ENCODE results near the gene ZNF775.

The ZNF775 gene

GRCh38 chr7:150368884-150369747 lies 10.0 kb upstream of the ZNF775 start:
- DNase-seq (ENCODE audit: low read depth): peak; percentile 22

DNA sequence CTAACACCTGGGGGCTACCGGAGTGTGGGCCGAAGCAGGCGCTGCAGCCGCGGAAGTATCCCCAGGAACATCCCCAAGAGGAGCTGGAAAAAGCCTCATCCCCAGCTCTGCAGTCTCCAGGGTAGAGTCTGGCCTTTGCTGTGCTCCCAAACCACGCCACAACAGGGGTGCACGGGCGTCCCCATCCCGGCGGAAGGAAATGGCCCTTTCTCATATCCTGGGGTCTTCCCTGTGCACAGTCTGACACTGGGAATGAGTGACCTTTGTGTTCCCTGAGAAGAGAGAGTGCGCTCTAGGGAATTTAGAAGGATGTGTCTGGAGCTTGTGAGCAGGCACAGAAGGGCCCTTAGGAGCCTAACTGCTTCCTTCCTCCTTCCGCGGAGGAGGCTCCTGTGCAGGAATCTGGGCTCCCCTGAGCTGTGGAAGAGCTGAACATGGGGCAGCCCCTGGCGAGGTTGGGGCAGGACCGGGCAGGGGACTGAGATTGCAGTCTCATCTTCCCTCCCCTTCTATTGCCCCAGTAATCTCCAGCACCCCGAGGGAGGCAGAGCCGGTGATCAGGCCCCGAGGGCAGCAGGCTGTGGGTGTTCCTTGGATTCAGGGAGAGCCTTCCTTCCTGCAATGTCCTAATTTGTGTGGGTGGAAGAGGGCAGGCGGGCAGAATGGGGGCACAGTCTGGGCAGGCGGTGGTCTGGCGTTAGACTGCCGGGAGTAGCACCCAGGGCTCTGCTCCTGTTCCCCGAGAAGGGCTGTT lies 9.2 kb upstream of the ZNF775 start:
- DNase-seq (ENCODE audit: low read depth): no peak

GRCh38 chr7:150370612-150371071 lies 8.5 kb upstream of the ZNF775 start:
- DNase-seq (ENCODE audit: low read depth): no peak

DNA sequence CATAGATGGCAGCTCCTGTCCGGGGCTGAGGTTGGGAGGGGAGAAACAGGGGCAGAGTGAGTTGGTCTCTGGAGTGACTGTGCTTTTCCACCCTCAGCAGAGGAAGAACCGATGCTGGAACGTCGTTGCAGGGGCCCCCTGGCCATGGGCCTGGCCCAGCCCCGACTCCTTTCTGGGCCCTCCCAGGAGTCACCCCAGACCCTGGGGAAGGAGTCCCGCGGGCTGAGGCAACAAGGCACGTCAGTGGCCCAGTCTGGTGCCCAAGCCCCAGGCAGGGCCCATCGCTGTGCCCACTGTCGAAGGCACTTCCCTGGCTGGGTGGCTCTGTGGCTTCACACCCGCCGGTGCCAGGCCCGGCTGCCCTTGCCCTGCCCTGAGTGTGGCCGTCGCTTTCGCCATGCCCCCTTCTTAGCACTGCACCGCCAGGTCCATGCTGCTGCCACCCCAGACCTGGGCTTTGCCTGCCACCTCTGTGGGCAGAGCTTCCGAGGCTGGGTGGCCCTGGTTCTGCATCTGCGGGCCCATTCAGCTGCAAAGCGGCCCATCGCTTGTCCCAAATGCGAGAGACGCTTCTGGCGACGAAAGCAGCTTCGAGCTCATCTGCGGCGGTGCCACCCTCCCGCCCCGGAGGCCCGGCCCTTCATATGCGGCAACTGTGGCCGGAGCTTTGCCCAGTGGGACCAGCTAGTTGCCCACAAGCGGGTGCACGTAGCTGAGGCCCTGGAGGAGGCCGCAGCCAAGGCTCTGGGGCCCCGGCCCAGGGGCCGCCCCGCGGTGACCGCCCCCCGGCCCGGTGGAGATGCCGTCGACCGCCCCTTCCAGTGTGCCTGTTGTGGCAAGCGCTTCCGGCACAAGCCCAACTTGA lies 7.8 kb upstream of the ZNF775 start:
- DNase-seq (ENCODE audit: low read depth): no peak

DNA sequence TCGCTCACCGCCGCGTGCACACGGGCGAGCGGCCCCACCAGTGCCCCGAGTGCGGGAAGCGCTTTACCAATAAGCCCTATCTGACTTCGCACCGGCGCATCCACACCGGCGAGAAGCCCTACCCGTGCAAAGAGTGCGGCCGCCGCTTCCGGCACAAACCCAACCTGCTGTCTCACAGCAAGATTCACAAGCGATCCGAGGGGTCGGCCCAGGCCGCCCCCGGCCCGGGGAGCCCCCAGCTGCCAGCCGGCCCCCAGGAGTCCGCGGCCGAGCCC lies 7.2 kb upstream of the ZNF775 start:
- no peak for DNase-seq (ENCODE audit: low read depth)

DNA sequence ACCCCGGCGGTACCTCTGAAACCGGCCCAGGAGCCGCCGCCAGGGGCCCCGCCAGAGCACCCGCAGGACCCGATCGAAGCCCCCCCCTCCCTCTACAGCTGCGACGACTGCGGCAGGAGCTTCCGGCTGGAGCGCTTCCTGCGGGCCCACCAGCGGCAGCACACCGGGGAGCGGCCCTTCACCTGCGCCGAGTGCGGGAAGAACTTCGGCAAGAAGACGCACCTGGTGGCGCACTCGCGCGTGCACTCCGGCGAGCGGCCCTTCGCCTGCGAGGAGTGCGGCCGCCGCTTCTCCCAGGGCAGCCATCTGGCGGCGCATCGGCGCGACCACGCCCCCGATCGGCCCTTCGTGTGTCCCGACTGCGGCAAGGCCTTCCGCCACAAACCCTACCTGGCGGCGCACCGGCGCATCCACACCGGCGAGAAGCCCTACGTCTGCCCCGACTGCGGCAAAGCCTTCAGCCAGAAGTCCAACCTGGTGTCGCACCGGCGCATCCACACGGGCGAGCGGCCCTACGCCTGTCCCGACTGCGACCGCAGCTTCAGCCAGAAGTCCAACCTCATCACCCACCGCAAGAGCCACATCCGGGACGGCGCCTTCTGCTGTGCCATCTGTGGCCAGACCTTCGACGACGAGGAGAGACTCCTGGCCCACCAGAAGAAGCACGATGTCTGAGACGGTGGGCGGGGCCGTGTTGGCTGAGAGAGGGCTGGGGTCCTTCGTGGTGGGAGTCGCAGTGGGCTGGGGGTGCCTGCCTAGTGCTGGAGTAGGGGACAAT lies 6.7 kb upstream of the ZNF775 start:
- DNase-seq (ENCODE audit: low read depth): no peak

- DNase-seq (ENCODE audit: low read depth): no peak
These were observed 5.9 kb upstream of the ZNF775 start for GRCh38 chr7:150373049-150373801.

DNA sequence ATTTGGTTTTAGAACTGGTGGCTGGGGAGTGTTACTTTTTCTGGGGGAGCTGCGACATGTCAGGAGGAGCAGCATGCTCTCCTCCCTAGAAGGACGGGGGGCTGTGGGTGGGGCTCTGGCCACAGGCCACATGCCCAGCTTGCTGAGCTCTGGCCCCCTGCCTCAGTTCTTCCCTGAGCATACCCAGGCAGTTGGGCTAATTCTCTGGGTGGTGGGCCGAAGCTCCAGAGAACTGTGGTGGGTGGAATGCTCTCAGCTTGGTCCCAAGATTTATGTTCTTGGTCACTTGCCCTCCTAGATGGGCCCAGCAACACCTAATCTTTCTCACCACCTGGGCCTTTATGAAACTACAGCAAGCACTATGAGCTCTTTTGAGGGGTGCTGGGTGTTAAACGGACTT lies 5.1 kb upstream of the ZNF775 start:
- DNase-seq (ENCODE audit: low read depth): no peak

DNA sequence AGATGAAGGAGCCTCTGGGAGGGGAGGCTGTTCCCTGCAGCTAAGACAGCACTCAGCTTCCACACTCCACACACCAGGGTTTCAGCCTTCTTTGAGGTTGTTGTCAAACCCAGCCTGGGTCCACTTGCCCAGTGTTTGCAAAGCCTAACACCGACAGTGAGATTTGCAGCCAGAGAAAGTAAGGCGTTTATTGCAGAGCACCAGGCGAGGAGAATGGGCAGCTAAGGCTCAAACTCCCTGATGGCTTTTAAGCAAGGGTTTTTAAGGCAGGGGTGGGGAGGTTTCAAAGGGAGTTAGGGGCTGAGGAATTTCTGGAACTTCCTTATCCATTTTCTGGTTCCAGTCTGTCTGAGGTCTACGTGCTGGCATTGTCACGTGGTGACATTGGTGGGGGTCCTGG lies 4.7 kb upstream of the ZNF775 start:
- no peak for DNase-seq (ENCODE audit: low read depth)

- DNase-seq (ENCODE audit: low read depth): no peak
These were observed 3.2 kb upstream of the ZNF775 start for GRCh38 chr7:150375662-150376521.

DNA sequence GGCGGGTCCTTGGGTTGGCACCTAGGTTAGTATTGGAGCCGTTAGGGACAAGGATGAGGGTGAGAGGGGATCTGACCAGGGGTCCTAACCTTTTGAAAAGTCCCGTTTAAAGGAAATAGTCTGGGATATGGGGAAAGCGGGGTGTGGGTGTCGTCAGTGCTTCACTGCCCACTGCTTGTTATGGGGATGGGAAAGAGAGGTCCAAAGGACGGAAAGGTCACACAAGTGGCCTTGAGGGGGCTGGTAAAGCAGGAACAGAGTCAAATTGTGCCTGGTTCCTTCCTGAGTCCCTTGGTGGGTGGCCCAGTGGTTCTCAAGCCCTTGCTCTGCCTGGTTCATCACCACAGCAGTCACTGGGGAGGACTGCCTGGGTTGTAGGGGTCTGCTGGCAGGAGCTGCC lies 2.6 kb upstream of the ZNF775 start:
- DNase-seq (ENCODE audit: low read depth): no peak

- no peak for DNase-seq (ENCODE audit: low read depth)
These were observed 1.9 kb upstream of the ZNF775 start for GRCh38 chr7:150377196-150377595.

DNA sequence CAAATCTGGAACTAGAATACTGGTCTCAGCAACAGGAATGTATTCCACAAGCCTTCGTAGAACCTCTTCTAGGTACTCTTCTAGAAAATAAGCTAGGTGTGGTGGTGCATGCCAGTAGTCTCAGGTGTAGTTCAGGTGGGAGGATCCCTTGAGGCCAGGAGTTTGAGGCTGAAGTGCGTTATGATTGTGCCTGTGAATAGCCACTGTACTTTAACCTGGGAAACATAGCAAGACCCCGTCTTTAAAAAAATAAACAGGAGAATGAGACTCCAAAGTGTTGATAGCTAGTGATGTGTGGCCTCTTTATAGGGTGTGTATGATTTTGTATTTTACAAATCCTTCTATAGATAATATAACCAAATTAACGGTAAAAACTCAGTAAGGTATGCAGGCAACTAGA lies 1.5 kb upstream of the ZNF775 start:
- DNase-seq (ENCODE audit: low read depth): no peak

DNA sequence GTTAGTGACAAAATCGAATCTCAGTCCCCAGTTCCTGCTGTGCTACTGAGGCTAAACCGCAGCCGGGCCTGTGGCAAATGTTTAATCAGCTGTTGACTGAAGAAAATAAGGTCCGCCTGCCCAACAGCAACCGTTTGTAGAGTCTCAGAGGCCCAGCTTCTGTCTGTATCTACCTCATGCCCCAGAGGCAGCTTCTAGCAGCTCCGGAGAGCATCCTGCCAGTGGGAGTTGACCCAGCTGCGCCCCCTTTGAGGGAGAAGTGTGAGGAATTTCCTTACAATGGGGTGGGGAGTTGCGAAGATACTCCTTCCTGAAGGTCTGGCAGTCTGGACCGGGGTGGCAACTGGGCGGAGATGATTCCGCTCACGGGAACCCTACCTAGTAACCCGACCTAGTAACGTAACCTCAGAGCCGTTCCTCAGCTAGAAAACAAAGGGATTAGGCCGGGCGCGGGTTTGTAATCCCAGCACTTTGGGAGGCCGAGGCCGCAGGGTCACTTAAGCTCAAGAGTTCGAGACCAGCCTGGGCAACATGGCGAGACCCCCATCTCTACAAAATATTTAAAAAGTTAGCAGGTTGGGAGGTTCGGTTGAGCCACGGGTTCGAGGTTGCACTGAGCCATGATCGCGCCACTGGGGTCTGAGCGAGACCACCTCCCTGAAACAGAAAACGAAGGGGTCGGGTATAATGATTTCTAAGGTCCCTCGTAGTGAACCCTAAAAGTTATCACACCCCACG lies 846 bp upstream of the ZNF775 start:
- DNase-seq (ENCODE audit: low read depth): no peak

- DNase-seq (ENCODE audit: low read depth): no peak
These were observed 580 bp downstream of the ZNF775 start for GRCh38 chr7:150379441-150380379.

DNA sequence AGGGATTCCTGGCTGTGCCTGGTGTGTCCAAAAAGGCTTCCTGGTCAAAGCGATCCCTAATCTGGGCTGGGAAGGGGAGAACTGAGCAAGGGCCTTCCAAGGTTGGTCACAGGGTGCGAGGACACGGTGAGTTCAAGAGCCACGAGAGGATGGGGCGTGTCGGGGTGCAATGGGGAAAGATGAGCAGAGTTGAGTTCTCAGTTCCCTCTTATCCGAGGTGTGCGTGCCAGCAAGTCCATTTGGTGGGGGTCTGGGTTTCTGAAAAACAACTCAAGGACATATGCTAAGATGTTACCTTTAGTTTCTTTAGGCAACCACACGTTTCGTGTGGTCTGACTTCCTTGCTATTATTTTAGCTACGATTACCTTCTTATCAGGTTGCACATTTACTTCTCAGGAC lies 1.3 kb downstream of the ZNF775 start:
- no peak for DNase-seq (ENCODE audit: low read depth)

DNA sequence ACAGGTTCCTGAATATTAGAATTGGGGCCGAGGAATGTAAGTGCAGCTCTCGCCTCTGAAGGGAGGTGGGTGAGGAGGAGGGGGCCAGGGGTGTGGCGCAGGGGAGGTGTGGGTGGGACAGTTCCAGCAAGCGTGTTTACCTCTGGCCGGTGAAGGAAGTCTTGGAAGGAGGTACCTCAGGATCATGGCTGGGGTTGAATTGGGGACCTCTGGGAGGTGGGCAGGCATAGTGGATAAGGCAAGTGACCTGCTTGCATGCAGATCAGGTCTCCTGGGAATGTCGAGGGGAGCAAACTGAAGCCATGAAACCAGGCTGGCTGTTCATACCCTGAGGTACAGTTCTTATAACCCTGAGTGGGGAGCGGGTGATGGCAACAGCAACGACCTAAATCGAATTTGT lies 2.0 kb downstream of the ZNF775 start:
- DNase-seq (ENCODE audit: low read depth): no peak

DNA sequence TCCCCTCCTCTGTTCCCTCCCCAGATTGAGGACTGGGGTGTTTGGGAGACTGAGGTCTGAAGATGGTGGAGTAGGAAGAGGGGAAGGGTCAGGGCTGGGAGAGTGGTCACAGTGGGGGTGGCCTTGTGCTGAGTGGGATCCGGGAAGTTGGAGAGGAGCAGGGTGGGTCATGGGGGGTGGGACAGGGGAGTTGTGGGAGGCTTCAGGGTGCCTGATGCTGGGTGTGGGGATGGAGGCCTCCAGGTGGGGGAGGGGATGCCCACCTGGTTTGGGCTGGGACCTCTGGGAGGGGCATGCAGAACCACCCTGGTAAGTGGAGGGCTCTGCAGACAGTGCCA lies 2.6 kb downstream of the ZNF775 start:
- no peak for DNase-seq (ENCODE audit: low read depth)
